Suprapubic skin (tissue), 4 donors: ENCODE data around the gene INPP1. TPM values are rescaled to one million over a fixed set of nuclear protein-coding genes. Genes with fewer than 3 reads are reported as not detected.
A peak's percentile ranks its signal among the peaks of the same experiment; 100 is the strongest.

Experiments used
- DNase-seq, 2 donors: peaks; one replicate each; pipeline ENCODE4 v3.0.0-alpha.2; 2019; ENCODE audit warnings: low spot score in 2 of 2
- H3K27ac ChIP-seq: fragments of 200-600 bp; sonication (generic); one replicate; pipeline ENCODE4 v1.5.1; 2019
- H3K27me3 ChIP-seq: fragments of 200-600 bp; sonication (generic); one replicate; pipeline ENCODE4 v1.5.1; 2019
- H3K36me3 ChIP-seq: fragments of 200-600 bp; sonication (generic); one replicate; pipeline ENCODE4 v1.5.1; 2019
- H3K4me1 ChIP-seq: fragments of 200-600 bp; sonication (generic); one replicate; pipeline ENCODE4 v1.5.1; 2019
- H3K4me3 ChIP-seq: fragments of 200-600 bp; sonication (generic); one replicate; pipeline ENCODE4 v1.5.1; 2019; ENCODE audit warnings: mild to moderate bottlenecking
- H3K9me3 ChIP-seq: fragments of 200-600 bp; sonication (generic); one replicate; pipeline ENCODE4 v1.5.1; 2019
- EP300 ChIP-seq: sonication (generic); formaldehyde crosslinking; IDR thresholded peaks from one replicate; pipeline ENCODE4 v1.6.1; 2017; ENCODE audit warnings: antibody characterized with exemption
- POLR2A ChIP-seq, 2 donors: fragments of 450-650 bp; IDR thresholded peaks; one replicate each; pipeline ENCODE4 v1.6.1; 2017; ENCODE audit warnings: antibody characterized with exemption in 2 of 2, mild to moderate bottlenecking in 2 of 2, moderate library complexity in 2 of 2
- POLR2AphosphoS5 ChIP-seq, 3 donors: sonication (generic); formaldehyde crosslinking; IDR thresholded peaks; one replicate each; pipeline ENCODE4 v1.6.1; 2017; ENCODE audit warnings: antibody characterized with exemption in 3 of 3
- WGBS: methylation state at CpG from one replicate; pipeline ENCODE4 v1.1.5; 2018; 5-methylcytosine and 5-hydroxymethylcytosine counted together
- total RNA-seq, 4 donors: library from RNA; depleted of rRNA; stranded (reverse); fragments of >200 nt; gene quantifications; one replicate each; pipeline ENCODE4 v1.1.0, GENCODE V29; 2016
- TF ChIP-seq, protein P1 (sequence below), 2 donors: fragments of 200-600 bp in 1 of 2; fragments of 450-650 bp in 1 of 2; sonication (generic) in 1 of 2; IDR thresholded peaks; one replicate each; pipeline ENCODE4 v1.5.1; 2016 to 2019; ENCODE audit warnings: antibody characterized with exemption in 2 of 2, mild to moderate bottlenecking in 1 of 2, moderate library complexity in 1 of 2

INPP1 gene
- total RNA-seq, 4 donors from 2014 or later = 14.0 to 26.5 (median 17.5) TPM

DNA sequence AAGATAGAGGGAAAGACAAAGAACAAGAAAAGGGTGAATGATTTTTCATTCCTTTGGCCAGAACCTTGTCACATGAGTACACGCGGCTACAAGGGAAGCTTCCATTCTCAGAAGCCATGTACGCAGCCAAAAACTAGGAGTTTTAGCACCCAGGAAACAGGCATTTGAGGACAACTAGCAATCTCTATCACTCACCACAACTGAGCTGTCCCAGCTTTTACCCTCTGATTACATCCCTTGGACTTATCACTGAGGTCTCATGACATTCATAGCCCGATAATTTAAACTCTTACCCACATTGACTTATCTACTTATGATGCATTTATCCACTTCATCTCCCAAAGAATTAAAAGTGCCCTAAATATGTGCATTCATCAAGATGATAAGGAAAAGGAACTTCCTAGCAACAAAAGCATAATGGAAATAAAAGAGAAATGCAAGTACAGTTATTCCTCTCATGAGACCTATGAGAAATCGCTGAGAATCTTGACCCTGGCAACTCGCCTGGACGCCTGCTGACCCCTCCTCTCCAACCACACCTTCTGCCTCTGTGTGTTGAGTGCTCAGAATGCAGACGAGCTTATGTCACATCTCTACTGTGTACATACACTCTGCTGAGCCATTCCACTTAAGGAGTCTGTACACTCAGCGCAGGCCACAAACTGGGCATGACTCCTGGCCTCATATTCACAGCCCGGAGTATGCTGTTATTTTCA, 36.0 kb downstream of the INPP1 start:
- H3K4me3 ChIP-seq = no peak overlapping the region
- H3K27me3 ChIP-seq = no peaks in the 10 kb centered on the region
- no peaks in the 10 kb centered on the region for H3K9me3 ChIP-seq
- peaks cover 5% of the 10 kb centered on the region for H3K4me1 ChIP-seq
- no peak overlapping the region for H3K27ac ChIP-seq
- no peaks in the 10 kb centered on the region for H3K36me3 ChIP-seq
- WGBS = 80% methylated on average over 10 of the region's 10 CpGs
- no peak for DNase-seq
- TF ChIP-seq, protein P1, sequence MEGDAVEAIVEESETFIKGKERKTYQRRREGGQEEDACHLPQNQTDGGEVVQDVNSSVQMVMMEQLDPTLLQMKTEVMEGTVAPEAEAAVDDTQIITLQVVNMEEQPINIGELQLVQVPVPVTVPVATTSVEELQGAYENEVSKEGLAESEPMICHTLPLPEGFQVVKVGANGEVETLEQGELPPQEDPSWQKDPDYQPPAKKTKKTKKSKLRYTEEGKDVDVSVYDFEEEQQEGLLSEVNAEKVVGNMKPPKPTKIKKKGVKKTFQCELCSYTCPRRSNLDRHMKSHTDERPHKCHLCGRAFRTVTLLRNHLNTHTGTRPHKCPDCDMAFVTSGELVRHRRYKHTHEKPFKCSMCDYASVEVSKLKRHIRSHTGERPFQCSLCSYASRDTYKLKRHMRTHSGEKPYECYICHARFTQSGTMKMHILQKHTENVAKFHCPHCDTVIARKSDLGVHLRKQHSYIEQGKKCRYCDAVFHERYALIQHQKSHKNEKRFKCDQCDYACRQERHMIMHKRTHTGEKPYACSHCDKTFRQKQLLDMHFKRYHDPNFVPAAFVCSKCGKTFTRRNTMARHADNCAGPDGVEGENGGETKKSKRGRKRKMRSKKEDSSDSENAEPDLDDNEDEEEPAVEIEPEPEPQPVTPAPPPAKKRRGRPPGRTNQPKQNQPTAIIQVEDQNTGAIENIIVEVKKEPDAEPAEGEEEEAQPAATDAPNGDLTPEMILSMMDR (IDR thresholded peaks at IDR 0.05) = no peak
- TF ChIP-seq POLR2AphosphoS5 (IDR thresholded peaks at IDR 0.05) (no peak), POLR2A (IDR thresholded peaks at IDR 0.05) (no peak), EP300 (no peak)

- H3K27me3 ChIP-seq = no peaks in the 10 kb centered on the region
- TF ChIP-seq POLR2AphosphoS5 (IDR thresholded peaks at IDR 0.05) (no peak), POLR2A (IDR thresholded peaks at IDR 0.05) (no peak), EP300 (no peak)
- TF ChIP-seq, protein P1 (IDR thresholded peaks at IDR 0.05) = no peak
- WGBS = 77% methylated on average over 5 of the region's 5 CpGs
- no peaks in the 10 kb centered on the region for H3K36me3 ChIP-seq
- no peak overlapping the region for H3K4me3 ChIP-seq
- H3K9me3 ChIP-seq = no peaks in the 10 kb centered on the region
- peaks cover 5% of the 10 kb centered on the region for H3K4me1 ChIP-seq
- no peak overlapping the region for H3K27ac ChIP-seq
- no peak for DNase-seq
These were observed 37.6 kb downstream of the INPP1 start for GRCh38 chr2:190380962-190381412.

GRCh38 chr2:190382851-190383250, 39.5 kb downstream of the INPP1 start:
- no peak overlapping the region for H3K4me3 ChIP-seq
- no peak for TF ChIP-seq POLR2AphosphoS5 (IDR thresholded peaks at IDR 0.05)
- TF ChIP-seq, protein P1 (IDR thresholded peaks at IDR 0.05) = peak in 1 of 2 donors; percentile 38
- 20% methylated on average over 1 of the region's 1 CpG for WGBS
- DNase-seq = no peak
- H3K27me3 ChIP-seq = no peaks in the 10 kb centered on the region
- peaks cover 5% of the 10 kb centered on the region for H3K4me1 ChIP-seq
- H3K9me3 ChIP-seq = no peaks in the 10 kb centered on the region
- H3K36me3 ChIP-seq = no peaks in the 10 kb centered on the region
- no peak overlapping the region for H3K27ac ChIP-seq

- DNase-seq = no peak
- Histone ChIP-seq H3K27ac (no peak overlapping the region), H3K27me3 (no peaks in the 10 kb centered on the region), H3K9me3 (no peaks in the 10 kb centered on the region), H3K4me1 (no peaks in the 10 kb centered on the region), H3K4me3 (no peak overlapping the region), H3K36me3 (no peaks in the 10 kb centered on the region)
- TF ChIP-seq EP300 = no peak
- WGBS = 95% methylated on average over 3 of the region's 3 CpGs
These were observed 44.0 kb downstream of the INPP1 start for GRCh38 chr2:190387422-190387821.

DNA sequence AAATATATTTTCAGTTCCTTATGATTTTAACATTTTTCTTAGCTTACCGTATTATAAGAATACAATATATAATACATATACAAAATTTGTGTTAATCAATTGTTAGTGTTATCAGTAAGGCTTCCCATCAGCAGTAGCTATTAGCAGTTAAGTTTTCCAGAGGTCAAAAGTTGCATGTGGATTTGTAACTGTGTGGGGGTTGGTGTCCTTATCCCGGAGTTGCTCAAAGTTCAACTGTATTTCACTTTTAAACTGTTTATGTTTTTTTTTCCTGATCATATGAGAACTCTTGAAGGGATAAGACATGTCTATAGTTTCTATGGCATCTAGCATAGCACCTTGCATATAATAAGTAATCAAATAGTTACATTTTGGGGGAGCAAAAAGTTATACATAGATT, 52.9 kb downstream of the INPP1 start:
- Histone ChIP-seq H3K4me1 (no peaks in the 10 kb centered on the region), H3K9me3 (no peaks in the 10 kb centered on the region), H3K4me3 (no peak overlapping the region), H3K27ac (no peak overlapping the region), H3K27me3 (no peaks in the 10 kb centered on the region), H3K36me3 (no peaks in the 10 kb centered on the region)
- DNase-seq = no peak
- no peak for TF ChIP-seq POLR2AphosphoS5 (IDR thresholded peaks at IDR 0.05)
- TF ChIP-seq POLR2A (IDR thresholded peaks at IDR 0.05) = no peak
- TF ChIP-seq, protein P1 (IDR thresholded peaks at IDR 0.05) = no peak
- no peak for TF ChIP-seq EP300
- WGBS = 86% methylated on average over 2 of the region's 2 CpGs
